A673 (cell line): Measurements from ENCODE around the gene PSMA2. TPM values are rescaled to one million over a fixed set of nuclear protein-coding genes. Genes with fewer than 3 reads are reported as not detected.

Experiments used
- BruUV-seq: library from RNA; stranded (reverse); fragments of 400-500 nt; replicated peaks from 2 replicates; lab custom pipeline; 2021; lab: Mats Ljungman, UMichigan
- CTCF ChIA-PET: fragments of 300-600 bp; sonication (Branson Sonifier 250); formaldehyde crosslinking; loops from one replicate; lab custom pipeline; 2022; ENCODE audit warnings: antibody characterized with exemption; lab: Charles Lee
- POLR2A ChIA-PET: fragments of 300-600 bp; sonication (Branson Sonifier 250); formaldehyde crosslinking; loops from one replicate; lab custom pipeline; 2022; ENCODE audit warnings: antibody characterized with exemption; ENCODE audit not compliant: low non-redundant PET; lab: Charles Lee
- DNase-seq: peaks from one replicate; pipeline ENCODE4 v3.0.0-alpha.2; 2015; ENCODE audit warnings: low spot score
- H3K27ac ChIP-seq: fragments of 200-600 bp; sonication (generic); 2 replicates; pipeline ENCODE4 v1.5.1; 2016; ENCODE audit warnings: mixed run types, low read depth, mild to moderate bottlenecking, mixed read lengths, antibody characterized with exemption, low read length; ENCODE audit not compliant: poor library complexity, severe bottlenecking
- H3K27me3 ChIP-seq: fragments of 200-600 bp; sonication (generic); replicated peaks from 2 replicates; pipeline ENCODE4 v1.6.1; 2017; ENCODE audit warnings: mixed run types, low read depth, mild to moderate bottlenecking, mixed read lengths, antibody characterized with exemption, low read length; ENCODE audit not compliant: insufficient read depth, poor library complexity
- H3K36me3 ChIP-seq: fragments of 200-600 bp; sonication (generic); 2 replicates; pipeline ENCODE4 v1.6.1; 2016; ENCODE audit warnings: mixed run types, mild to moderate bottlenecking, mixed read lengths, antibody characterized with exemption, low read length; ENCODE audit not compliant: insufficient read depth, poor library complexity, severe bottlenecking
- H3K4me1 ChIP-seq: fragments of 200-600 bp; sonication (generic); 2 replicates; pipeline ENCODE4 v1.6.1; 2017; ENCODE audit warnings: mixed run types, mild to moderate bottlenecking, mixed read lengths, antibody characterized with exemption, low read length; ENCODE audit not compliant: insufficient read depth, poor library complexity, severe bottlenecking
- H3K4me3 ChIP-seq: fragments of 200-600 bp; sonication (generic); 2 replicates; pipeline ENCODE4 v1.5.1; 2016; ENCODE audit warnings: low read depth, mixed run types, mild to moderate bottlenecking, mixed read lengths, low read length; ENCODE audit not compliant: poor library complexity, severe bottlenecking
- H3K9me3 ChIP-seq: fragments of 200-600 bp; sonication (generic); 2 replicates; pipeline ENCODE4 v1.6.1; 2016; ENCODE audit warnings: mixed run types, low read depth, mild to moderate bottlenecking, mixed read lengths, antibody characterized with exemption, low read length; ENCODE audit not compliant: poor library complexity, severe bottlenecking
- EZH2 ChIP-seq: fragments of 200-600 bp; sonication (generic); IDR thresholded peaks from 2 replicates; pipeline ENCODE4 v1.6.1; 2017; ENCODE audit warnings: borderline replicate concordance, low read depth, mild to moderate bottlenecking, mixed read lengths, antibody characterized with exemption, low read length; ENCODE audit not compliant: poor library complexity, severe bottlenecking
- intact Hi-C: fragments of 100-400 bp; cut with micrococcal nuclease; formaldehyde crosslinking; loops from one replicate; pipeline ENCODE4 v1.10.0; 2022; ENCODE audit not compliant: unreplicated experiment
- total RNA-seq: library from RNA; stranded (reverse); gene quantifications from 2 replicates; pipeline ENCODE4 v1.2.3, GENCODE V29; 2021
- TF ChIP-seq, protein P1 (sequence below): fragments of 300-800, 200-600 bp; sonication (generic); conservative IDR thresholded peaks from 2 replicates; pipeline ENCODE4 v1.5.1; 2017; ENCODE audit warnings: low read depth, mild to moderate bottlenecking, antibody characterized with exemption, low read length, moderate library complexity, mixed read lengths

Gene PSMA2
- total RNA-seq, 1 experiment from 2014 or later = 193 TPM

GRCh38 chr7:42959549-42959948, 27.6 kb upstream of the PSMA2 start:
- Histone ChIP-seq H3K4me1 (no peaks in the 10 kb centered on the region), H3K36me3 (no peaks in the 10 kb centered on the region), H3K27ac (no peak overlapping the region), H3K27me3 (no peaks in the 10 kb centered on the region), H3K4me3 (no peak overlapping the region), H3K9me3 (peaks cover 10% of the 10 kb centered on the region)
- no peak for TF ChIP-seq EZH2
- TF ChIP-seq, protein P1, sequence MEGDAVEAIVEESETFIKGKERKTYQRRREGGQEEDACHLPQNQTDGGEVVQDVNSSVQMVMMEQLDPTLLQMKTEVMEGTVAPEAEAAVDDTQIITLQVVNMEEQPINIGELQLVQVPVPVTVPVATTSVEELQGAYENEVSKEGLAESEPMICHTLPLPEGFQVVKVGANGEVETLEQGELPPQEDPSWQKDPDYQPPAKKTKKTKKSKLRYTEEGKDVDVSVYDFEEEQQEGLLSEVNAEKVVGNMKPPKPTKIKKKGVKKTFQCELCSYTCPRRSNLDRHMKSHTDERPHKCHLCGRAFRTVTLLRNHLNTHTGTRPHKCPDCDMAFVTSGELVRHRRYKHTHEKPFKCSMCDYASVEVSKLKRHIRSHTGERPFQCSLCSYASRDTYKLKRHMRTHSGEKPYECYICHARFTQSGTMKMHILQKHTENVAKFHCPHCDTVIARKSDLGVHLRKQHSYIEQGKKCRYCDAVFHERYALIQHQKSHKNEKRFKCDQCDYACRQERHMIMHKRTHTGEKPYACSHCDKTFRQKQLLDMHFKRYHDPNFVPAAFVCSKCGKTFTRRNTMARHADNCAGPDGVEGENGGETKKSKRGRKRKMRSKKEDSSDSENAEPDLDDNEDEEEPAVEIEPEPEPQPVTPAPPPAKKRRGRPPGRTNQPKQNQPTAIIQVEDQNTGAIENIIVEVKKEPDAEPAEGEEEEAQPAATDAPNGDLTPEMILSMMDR = no peak
- BruUV-seq = no TSS peak
- no peak for DNase-seq
- ChIA-PET POLR2A (no interaction called here), CTCF (no interaction called here)
- intact Hi-C loops = no loop called here

DNA sequence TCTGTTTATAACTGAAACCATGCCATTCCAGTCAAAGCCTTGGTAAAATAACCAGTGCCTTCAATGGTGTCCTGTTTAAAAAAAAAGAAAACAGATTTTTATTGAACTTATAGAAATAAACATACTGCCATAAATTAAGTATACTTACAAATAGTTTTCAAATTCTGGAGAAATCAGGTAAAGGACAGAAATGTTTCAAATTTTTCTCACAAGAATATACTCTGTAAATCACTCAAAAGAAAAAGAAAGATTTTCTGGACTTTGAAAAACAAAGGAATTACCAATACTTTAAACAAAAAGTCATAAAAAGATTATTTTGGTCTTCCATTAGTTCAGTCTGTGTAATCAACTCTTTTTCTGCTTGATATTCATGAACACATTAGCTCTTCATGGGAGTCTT, 24.1 kb upstream of the PSMA2 start:
- POLR2A ChIA-PET = no interaction called here

DNA sequence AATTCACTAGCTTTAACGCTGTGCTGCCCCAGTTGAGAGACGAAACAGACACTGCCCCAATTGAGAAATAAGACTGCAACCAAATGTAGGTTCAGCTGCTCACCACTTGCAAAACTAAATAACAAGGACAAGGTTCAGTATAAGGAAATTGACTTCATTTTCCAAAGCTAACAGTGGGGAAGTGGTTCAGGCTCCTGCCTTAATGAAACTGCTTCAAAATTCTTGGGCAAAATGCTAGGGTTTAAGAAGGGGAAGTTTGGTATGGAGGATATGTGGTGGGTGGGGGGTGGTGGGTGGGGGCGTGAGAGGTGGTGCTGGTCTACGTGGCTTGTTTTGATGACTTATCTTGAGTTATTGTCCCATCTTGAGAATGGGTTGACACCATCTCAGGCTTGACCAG, 22.0 kb upstream of the PSMA2 start:
- DNase-seq = no peak
- ChIA-PET POLR2A (interaction anchor here (0.6 kb wide), 2 partner anchors 278 to 495 kb away, joined by 3 to 4 read pairs; no protein-coding TSS in a partner anchor), CTCF (no interaction called here)
- no peaks in the 10 kb centered on the region for H3K27me3 ChIP-seq
- no peaks in the 10 kb centered on the region for H3K4me1 ChIP-seq
- no TSS peak for BruUV-seq
- H3K36me3 ChIP-seq = no peaks in the 10 kb centered on the region
- peaks cover 10% of the 10 kb centered on the region for H3K9me3 ChIP-seq
- intact Hi-C loops = no loop called here
- no peak overlapping the region for H3K4me3 ChIP-seq
- TF ChIP-seq, protein P1 = no peak
- TF ChIP-seq EZH2 = no peak
- no peak overlapping the region for H3K27ac ChIP-seq

More for the DNA sequence above, 24.1 kb upstream of the PSMA2 start:
- H3K9me3 ChIP-seq = peaks cover 10% of the 10 kb centered on the region
- no peak for DNase-seq
- no peaks in the 10 kb centered on the region for H3K27me3 ChIP-seq
- TF ChIP-seq EZH2 = no peak
- TF ChIP-seq, protein P1 = no peak
- CTCF ChIA-PET = no interaction called here
- H3K27ac ChIP-seq = no peak overlapping the region
- no peaks in the 10 kb centered on the region for H3K4me1 ChIP-seq
- H3K36me3 ChIP-seq = no peaks in the 10 kb centered on the region
- intact Hi-C loops = no loop called here
- no peak overlapping the region for H3K4me3 ChIP-seq
- BruUV-seq = no TSS peak
